Astrocyte of the spinal cord (primary cell): ENCODE measurements around the gene ZBTB20.

Experiments used
- DNase-seq: peaks from one replicate; pipeline ENCODE4 v3.0.0; 2011; ENCODE audit warnings: low read depth, low spot score
- H3K4me3 ChIP-seq: 2 replicates; pipeline ENCODE4 v1.5.1; 2011; ENCODE audit warnings: low read depth, mild to moderate bottlenecking, low read length, moderate library complexity
- in situ Hi-C: cut with HindIII; loops from 2 replicates; pipeline ENCODE4 v1.10.0; 2017; ENCODE audit warnings: low sequenced_read_pairs
- TF ChIP-seq, protein P1 (sequence below): IDR thresholded peaks from 2 replicates; pipeline ENCODE4 v1.5.1; 2012; ENCODE audit warnings: low read depth, mild to moderate bottlenecking, low read length, inconsistent platforms

Gene ZBTB20

GRCh38 chr3:114721864-114722263 lies 425.2 kb downstream of the ZBTB20 start:
- TF ChIP-seq, protein P1, sequence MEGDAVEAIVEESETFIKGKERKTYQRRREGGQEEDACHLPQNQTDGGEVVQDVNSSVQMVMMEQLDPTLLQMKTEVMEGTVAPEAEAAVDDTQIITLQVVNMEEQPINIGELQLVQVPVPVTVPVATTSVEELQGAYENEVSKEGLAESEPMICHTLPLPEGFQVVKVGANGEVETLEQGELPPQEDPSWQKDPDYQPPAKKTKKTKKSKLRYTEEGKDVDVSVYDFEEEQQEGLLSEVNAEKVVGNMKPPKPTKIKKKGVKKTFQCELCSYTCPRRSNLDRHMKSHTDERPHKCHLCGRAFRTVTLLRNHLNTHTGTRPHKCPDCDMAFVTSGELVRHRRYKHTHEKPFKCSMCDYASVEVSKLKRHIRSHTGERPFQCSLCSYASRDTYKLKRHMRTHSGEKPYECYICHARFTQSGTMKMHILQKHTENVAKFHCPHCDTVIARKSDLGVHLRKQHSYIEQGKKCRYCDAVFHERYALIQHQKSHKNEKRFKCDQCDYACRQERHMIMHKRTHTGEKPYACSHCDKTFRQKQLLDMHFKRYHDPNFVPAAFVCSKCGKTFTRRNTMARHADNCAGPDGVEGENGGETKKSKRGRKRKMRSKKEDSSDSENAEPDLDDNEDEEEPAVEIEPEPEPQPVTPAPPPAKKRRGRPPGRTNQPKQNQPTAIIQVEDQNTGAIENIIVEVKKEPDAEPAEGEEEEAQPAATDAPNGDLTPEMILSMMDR: no peak
- no peak overlapping the region for H3K4me3 ChIP-seq
- no peak for DNase-seq
- in situ Hi-C loops: no loop called here

DNA sequence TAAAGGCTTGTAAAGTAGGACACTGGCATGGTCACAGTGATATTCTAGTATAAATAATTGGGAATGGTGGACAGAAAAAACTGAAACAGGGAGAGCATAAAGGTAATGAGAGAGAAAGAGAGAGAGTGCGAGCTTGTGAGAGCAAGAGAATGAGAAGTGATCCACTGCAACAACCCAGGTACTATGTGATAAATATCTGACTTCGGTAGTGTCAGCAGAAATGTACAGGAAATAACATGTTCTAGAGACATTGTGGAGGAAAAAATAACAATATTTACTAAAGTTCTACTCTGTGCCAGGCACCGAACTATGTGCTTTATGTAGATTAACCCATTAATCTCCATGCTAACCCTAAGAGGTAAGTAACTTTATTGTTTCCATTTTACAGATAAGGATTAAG lies 425.9 kb downstream of the ZBTB20 start:
- in situ Hi-C loops: no loop called here
- DNase-seq: no peak
- H3K4me3 ChIP-seq: no peak overlapping the region
- TF ChIP-seq, protein P1: no peak

GRCh38 chr3:114718898-114719210 lies 428.2 kb downstream of the ZBTB20 start:
- in situ Hi-C loops: no loop called here
- DNase-seq: no peak
- no peak overlapping the region for H3K4me3 ChIP-seq
- TF ChIP-seq, protein P1: no peak

DNA sequence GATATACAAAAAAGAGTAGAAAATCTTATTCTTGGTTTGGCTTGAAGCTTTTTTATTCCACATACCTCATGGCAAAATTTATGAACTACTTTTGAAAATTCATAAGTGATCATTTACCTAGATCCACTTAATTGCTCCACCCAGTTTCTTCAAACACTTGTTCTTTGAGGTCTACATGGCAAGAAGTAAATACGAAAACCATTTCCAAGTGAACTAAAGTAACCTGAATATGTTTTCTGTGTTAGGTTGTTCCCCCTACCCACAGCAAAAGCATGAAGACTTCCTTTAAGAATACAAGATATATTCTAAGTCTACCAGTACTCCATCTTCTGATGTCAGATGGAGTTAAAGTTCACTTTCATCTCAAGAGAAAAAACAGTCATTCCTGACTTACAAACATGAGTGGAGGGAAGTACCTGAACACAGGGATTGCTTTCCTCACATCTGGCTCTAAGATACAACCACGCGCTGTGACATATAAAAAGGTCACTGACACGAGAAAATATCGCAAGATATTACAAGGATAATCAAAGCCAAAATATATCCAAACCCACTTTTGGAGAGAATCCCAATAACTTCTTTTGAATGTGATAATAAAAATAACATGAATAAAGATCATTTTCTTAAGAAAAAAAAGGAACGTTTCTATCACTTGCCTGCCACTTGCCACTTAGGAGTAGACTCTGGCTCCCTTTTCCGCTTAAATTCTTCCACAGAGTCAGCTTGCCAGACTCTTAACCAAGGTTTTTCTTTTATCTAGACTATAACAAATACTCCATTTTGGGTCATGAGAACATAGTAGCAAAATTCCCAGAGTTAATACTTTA lies 428.8 kb downstream of the ZBTB20 start:
- in situ Hi-C loops: no loop called here
- DNase-seq: no peak
- no peak overlapping the region for H3K4me3 ChIP-seq
- TF ChIP-seq, protein P1: no peak

DNA sequence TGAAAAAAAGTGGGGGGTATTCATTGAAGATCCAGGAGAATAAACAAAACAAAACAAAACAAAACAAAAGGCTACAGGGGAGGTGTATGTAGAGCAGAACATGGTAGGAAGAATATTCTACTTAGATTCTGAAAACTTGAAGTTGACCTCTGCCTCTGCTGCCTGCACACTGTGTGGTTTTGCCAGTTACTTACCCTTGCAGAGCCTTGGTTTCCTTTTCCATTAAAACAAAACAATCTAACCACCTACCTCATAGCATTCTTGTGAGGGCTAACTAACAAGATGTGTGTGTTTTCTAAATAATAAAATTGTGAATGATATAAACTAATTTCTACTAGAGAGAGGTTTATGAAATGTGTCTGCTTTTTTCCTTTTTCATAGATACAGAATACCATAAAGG lies 430.2 kb downstream of the ZBTB20 start:
- TF ChIP-seq, protein P1: no peak
- no peak for DNase-seq
- in situ Hi-C loops: no loop called here
- H3K4me3 ChIP-seq: no peak overlapping the region

GRCh38 chr3:114716126-114716525 lies 431.0 kb downstream of the ZBTB20 start:
- H3K4me3 ChIP-seq: no peak overlapping the region
- in situ Hi-C loops: no loop called here
- no peak for DNase-seq
- TF ChIP-seq, protein P1: no peak
